Memory B cell (primary cell): ENCODE data around the gene CCNC.
"Not testable (repeated sequence)": the region's sequence is repeated elsewhere in the genome, so short reads cannot be mapped to it uniquely, and the experiment has no call there.

Experiments used
- ATAC-seq: fragments of 150-1000 bp; cut with Tn5 transposase; 2 replicates; pipeline ENCODE4 v1.10.0; 2021; ENCODE audit warnings: low read depth, mild to moderate bottlenecking, moderate library complexity
- DNase-seq, 2 donors: peaks; one replicate each; pipeline ENCODE4 v3.0.0; 2022; ENCODE audit warnings: low spot score in 2 of 2
- H3K27ac Mint-ChIP-seq: one replicate; pipeline ENCODE4 v1.8.0; 2022; ENCODE audit warnings: mild to moderate bottlenecking, moderate library complexity, mixed read lengths
- H3K27me3 Mint-ChIP-seq: one replicate; pipeline ENCODE4 v1.8.0; 2022; ENCODE audit warnings: mixed read lengths
- H3K36me3 Mint-ChIP-seq: one replicate; pipeline ENCODE4 v1.8.0; 2022; ENCODE audit warnings: mild to moderate bottlenecking, mixed read lengths
- H3K4me1 Mint-ChIP-seq: one replicate; pipeline ENCODE4 v1.8.0; 2022; ENCODE audit warnings: mixed read lengths
- H3K4me3 Mint-ChIP-seq: one replicate; pipeline ENCODE4 v1.8.0; 2022; ENCODE audit warnings: mild to moderate bottlenecking, moderate library complexity, mixed read lengths
- H3K9me3 Mint-ChIP-seq: one replicate; pipeline ENCODE4 v1.8.0; 2022; ENCODE audit warnings: mixed read lengths

The CCNC gene

DNA sequence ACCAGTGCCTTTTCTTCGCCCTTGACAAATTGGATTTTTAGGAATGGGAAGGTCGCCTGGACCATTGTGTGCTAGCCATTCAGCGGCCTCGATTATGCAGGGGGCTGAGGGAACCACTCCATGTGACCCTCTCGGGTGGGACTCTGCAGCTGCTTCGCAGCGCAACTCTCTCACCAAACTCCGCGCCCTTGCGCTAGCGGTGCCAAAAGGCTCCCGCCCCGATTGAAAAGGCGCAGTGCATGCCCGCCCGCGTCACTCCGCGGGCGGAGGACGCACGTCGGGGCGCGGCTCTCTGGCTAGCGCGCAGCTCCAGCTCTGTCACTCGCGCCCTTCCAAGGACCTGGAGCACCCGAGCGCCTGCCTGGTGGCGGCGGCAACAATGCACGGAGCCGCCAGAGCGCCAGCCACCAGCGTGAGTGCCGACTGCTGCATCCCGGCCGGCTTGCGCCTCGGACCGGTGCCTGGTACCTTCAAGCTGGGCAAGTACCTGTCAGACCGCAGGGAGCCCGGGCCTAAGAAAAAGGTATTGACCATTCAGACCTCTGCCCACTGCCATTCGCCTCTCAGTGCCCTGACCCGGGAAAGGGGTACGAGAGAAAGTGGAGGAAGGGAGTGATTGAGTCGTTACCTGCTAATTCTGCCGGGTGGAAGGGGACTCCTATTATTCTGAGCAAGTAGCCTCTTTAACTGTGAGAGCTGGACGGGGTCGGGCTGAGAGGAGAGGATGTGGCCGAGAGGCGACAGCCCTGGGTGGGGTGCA is 38.4 kb upstream of the CCNC start, which contains the start of gene PRDM13:
Gene PRDM13 (plus strand): TSS at position 178 of the 760 bp plus-strand sequence. CDS start 202 bp downstream, at position 380.
- DNase-seq (no peak), ATAC-seq (no peak)
- no peak within 1 kb of the TSS for H3K4me3 Mint-ChIP-seq
- H3K9me3 Mint-ChIP-seq: no peaks in the 10 kb centered on the region
- H3K36me3 Mint-ChIP-seq: peaks cover 2% of the 10 kb centered on the region
- H3K27ac Mint-ChIP-seq: peak within 1 kb of the TSS; percentile 52
- H3K4me1 Mint-ChIP-seq: peaks cover 8% of the 10 kb centered on the region
- H3K27me3 Mint-ChIP-seq: peaks cover 26% of the 10 kb centered on the region

DNA sequence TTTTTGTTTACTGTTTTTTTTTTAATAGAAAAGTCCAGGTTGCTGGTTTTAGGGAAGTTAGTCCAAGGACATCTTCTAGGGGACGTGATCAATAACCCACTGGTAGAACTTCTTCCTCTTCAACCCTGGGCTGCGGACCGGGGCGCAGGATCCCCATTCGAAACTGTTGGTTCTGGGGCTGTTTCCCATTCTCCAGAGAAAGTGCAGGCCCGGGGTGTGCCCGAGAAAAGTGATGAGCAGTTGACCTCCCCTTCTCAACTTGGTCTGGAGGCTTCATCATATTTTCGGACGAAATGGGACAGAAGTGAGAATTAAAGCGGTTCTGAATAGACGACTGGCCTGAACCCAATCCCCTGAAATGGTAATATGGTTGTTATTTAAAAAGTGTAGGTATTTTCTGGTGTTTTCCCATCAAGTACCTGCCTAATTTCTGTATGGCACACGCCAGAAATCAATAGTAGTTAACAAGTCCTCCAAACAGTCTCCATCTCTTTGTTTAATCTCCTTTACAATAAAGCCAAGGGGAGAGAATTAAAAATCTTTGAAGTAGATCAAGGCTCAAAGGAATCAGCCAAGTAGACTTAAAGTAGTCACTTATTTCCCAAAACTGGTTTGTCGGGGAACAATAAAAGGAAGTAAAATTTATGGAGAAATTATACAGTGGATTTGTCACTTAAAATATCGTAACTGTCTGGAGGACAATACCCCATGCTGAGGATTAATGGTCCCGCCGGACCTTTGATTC is 37.6 kb upstream of the CCNC start:
- H3K9me3 Mint-ChIP-seq: no peaks in the 10 kb centered on the region
- H3K27ac Mint-ChIP-seq: peak overlapping the region; percentile 52
- DNase-seq: no peak
- no peak overlapping the region for H3K4me3 Mint-ChIP-seq
- H3K36me3 Mint-ChIP-seq: peaks cover 2% of the 10 kb centered on the region
- peaks cover 26% of the 10 kb centered on the region for H3K27me3 Mint-ChIP-seq
- H3K4me1 Mint-ChIP-seq: peaks cover 8% of the 10 kb centered on the region
- ATAC-seq: no peak

GRCh38 chr6:99605074-99605734 is 36.7 kb upstream of the CCNC start:
- no peaks in the 10 kb centered on the region for H3K9me3 Mint-ChIP-seq
- DNase-seq (peak in 1 of 2 donors; percentile 22), ATAC-seq (no peak)
- H3K27me3 Mint-ChIP-seq: peaks cover 26% of the 10 kb centered on the region
- no peak overlapping the region for H3K4me3 Mint-ChIP-seq
- H3K27ac Mint-ChIP-seq: no peak overlapping the region
- peaks cover 8% of the 10 kb centered on the region for H3K4me1 Mint-ChIP-seq
- peaks cover 2% of the 10 kb centered on the region for H3K36me3 Mint-ChIP-seq

DNA sequence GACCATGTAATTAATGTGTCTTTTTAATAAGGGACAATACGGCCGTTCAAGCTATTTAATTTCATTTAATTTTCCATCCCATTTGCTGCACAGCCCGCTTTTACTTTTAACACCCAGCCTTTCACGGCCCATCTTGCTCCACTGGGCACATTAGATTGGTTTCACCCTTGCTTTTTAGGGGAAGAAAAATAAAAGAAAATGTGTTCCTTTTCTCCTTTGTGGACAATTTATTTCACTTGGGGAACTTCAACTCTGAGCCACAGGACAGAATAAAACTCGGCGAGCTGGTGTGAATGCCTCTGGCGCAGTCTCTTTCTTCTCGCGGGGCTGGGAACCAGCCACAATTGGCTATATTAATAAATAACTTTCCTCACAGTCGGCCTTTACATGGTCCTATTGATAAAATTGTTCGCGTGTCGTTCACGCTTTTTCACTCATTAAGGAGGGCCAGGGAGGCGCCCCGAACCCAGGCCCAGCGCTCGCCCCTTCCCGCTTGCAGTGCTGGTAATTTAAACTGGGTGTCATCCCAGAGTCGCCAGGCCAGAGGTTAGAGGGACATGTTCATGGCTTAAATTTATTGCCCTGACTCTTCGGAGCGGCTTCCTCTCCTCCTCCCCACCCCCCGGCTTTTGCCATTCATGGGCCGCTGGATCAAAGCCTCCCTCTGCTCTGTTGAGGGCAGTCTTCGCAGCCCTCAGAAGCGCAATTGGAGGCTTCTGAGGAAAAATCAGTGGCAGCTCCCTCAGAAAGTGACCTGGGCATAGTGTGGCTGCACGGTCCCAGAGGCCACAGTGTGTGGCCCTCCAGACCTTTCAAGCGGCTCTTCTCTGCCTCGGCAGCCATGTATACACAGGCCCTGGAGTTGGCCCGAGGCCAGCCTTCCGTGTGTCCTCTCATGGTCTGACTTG is 36.0 kb upstream of the CCNC start:
- ATAC-seq (no peak), DNase-seq (no peak)
- H3K9me3 Mint-ChIP-seq: no peaks in the 10 kb centered on the region
- peaks cover 24% of the 10 kb centered on the region for H3K27me3 Mint-ChIP-seq
- H3K4me1 Mint-ChIP-seq: peaks cover 8% of the 10 kb centered on the region
- no peak overlapping the region for H3K27ac Mint-ChIP-seq
- peak overlapping the region; percentile 50 for H3K4me3 Mint-ChIP-seq
- peaks cover 2% of the 10 kb centered on the region for H3K36me3 Mint-ChIP-seq

DNA sequence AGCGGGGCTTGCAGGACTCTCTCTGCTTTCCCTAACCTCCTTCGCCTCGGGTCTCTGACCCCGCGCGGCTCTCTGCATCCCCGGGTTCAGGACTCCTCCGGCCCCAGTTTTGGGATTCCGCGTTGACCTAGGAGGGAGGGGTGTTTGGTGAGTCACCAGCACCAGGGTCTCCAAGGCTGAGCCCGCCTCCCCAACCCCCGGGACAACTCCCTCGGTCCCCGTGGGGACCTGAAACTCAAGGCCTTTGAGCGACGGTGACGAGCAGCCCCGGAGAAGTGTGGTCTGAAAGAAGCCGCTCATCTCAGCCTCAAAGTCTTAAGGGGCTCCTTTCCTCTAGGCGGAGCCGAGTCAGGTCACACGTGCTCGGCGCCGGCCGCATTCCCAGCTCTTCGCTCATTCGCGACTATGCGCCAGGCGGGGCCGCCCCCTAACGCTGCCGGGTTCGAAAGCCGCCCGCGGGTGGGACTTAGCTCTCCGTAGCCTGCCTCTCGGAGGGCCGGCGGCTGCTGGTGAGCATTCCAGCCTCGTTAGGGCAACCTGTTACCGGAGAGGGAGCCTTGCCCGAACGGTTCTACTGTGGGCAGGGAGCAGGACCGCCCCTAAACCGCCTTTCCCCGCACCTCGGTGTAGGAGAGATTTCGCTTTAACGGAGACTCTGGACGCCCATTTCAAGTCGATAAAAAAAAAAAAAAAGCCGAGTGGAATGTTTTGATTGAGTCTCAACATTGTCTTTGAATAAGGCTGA is 35.1 kb upstream of the CCNC start:
- Mint-ChIP-seq H3K36me3 (no peaks in the 10 kb centered on the region), H3K27ac (no peak overlapping the region), H3K27me3 (peaks cover 24% of the 10 kb centered on the region), H3K4me3 (peak overlapping the region; percentile 64), H3K9me3 (no peaks in the 10 kb centered on the region), H3K4me1 (peaks cover 8% of the 10 kb centered on the region)
- peak in 1 of 2 donors; percentile 44 for DNase-seq
- ATAC-seq: peak; percentile 38

- DNase-seq (peak in 1 of 2 donors; percentile 18), ATAC-seq (no peak)
- H3K27ac Mint-ChIP-seq: no peak overlapping the region
- no peaks in the 10 kb centered on the region for H3K36me3 Mint-ChIP-seq
- H3K9me3 Mint-ChIP-seq: no peaks in the 10 kb centered on the region
- H3K27me3 Mint-ChIP-seq: peaks cover 17% of the 10 kb centered on the region
- peaks cover 8% of the 10 kb centered on the region for H3K4me1 Mint-ChIP-seq
- H3K4me3 Mint-ChIP-seq: peak overlapping the region; percentile 39
Measured at GRCh38 chr6:99602520-99603420, 34.3 kb upstream of the CCNC start.

DNA sequence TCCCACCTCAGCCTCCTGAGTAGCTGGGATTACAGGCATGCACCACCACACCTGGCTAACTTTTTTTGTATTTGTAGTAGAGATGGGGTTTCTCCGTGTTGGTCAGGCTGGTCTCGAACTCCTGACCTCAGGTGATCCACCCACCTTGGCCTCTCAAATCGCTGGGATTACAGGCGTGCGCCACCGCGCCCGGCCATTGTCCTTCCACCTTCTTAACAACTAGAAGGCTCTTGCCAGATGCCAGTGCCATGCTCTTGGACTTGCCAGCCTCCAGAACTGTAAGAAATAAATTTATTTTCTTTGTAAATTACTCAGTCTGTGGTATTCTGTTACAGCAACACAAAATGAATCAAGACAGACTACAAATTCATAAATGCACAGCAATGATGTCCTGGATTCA is 26.2 kb upstream of the CCNC start:
- H3K27me3 Mint-ChIP-seq: peaks cover 27% of the 10 kb centered on the region
- not testable (repeated sequence) for H3K36me3 Mint-ChIP-seq, ATAC-seq, DNase-seq, H3K4me1 Mint-ChIP-seq, H3K4me3 Mint-ChIP-seq, H3K9me3 Mint-ChIP-seq, H3K27ac Mint-ChIP-seq

GRCh38 chr6:99592900-99593299 is 24.4 kb upstream of the CCNC start:
- Mint-ChIP-seq H3K9me3 (peaks cover 2% of the 10 kb centered on the region), H3K27me3 (peaks cover 24% of the 10 kb centered on the region), H3K4me3 (no peak overlapping the region), H3K4me1 (peaks cover 6% of the 10 kb centered on the region), H3K27ac (no peak overlapping the region), H3K36me3 (peaks cover 2% of the 10 kb centered on the region)
- ATAC-seq (no peak), DNase-seq (no peak)

GRCh38 chr6:99591673-99592364 is 23.4 kb upstream of the CCNC start:
- Mint-ChIP-seq H3K27me3 (peaks cover 24% of the 10 kb centered on the region), H3K4me3 (no peak overlapping the region), H3K36me3 (peaks cover 2% of the 10 kb centered on the region), H3K4me1 (peaks cover 6% of the 10 kb centered on the region), H3K27ac (no peak overlapping the region), H3K9me3 (peaks cover 2% of the 10 kb centered on the region)
- no peak for ATAC-seq
- no peak for DNase-seq

DNA sequence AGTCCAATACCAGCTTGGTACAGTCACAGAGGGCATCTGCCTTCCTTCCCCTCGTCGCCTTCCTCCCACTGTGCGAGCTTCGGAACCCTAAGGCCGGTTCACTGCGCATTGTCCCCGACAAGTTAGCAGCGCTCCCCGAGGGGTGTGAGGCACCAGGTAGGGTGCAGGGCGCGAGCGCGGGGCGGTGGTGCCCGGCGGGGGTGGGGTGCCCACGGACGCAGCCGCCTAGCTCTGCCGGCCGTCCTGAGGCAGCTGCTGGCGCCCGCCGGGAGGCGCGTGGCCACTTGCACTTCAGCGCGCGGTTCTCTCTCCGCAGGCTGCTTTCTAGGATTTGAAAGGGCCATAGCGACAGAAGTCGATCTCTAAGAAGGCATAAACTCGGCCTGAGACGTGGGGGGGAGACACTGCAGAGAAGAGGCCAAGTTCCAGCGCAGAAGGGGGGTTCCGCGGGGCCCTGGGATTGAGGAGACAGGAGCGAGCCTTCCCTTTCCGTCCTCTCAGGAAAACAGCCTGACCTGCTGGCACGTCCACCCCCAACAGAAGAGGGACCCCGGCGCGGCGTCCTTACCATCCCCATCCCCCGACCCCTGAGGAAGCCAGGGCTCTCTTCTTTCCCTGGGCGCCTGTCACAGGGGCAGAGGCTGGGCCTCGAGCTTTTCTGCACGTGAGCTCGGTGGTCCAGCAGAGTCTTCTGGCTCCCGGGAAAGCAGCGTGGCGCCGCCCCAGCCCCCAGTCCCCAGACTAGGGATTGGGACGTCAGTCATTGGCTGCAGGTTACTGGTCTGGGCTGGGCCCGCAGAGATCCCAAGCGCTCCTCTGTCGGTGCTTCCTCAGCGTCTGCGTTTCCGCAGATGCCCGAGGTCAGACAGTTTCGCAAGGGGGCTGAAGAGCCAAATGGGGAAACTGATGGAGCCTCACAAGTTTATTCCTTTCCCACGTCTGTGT is 22.5 kb upstream of the CCNC start:
- DNase-seq: peak in 1 of 2 donors; percentile 22
- H3K27me3 Mint-ChIP-seq: peaks cover 21% of the 10 kb centered on the region
- no peak for ATAC-seq
- peaks cover 2% of the 10 kb centered on the region for H3K36me3 Mint-ChIP-seq
- H3K4me3 Mint-ChIP-seq: no peak overlapping the region
- H3K4me1 Mint-ChIP-seq: peaks cover 6% of the 10 kb centered on the region
- H3K9me3 Mint-ChIP-seq: peaks cover 2% of the 10 kb centered on the region
- no peak overlapping the region for H3K27ac Mint-ChIP-seq

DNA sequence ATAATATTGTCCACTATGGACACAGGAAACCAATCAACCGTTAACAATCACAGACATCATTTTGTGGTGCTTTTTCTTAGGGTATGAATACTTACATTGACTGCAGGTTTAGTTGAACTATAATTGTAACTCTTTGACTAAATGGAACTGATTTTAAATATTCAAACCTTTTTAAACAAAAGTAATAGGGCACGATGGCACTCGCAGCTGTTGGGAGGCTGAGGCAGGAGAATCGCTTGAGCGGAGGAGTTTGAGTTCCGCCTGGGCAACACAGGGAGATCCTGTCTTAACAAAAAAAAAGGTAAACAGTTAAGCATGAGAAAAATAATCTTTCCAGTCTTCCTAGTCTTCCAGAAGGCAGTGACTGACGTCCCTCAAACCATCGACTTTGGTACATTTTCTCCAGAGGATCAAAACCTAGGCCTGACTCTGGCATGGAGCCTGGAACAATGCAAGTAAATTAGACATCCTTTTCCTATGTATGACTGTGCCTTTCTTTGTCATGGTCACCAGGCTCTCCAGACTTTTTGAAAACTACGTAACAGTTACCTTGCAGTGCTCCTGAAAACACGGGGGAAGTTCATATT is 21.5 kb upstream of the CCNC start:
- Mint-ChIP-seq H3K36me3 (no peaks in the 10 kb centered on the region), H3K4me1 (peaks cover 6% of the 10 kb centered on the region), H3K27me3 (peaks cover 13% of the 10 kb centered on the region), H3K9me3 (no peaks in the 10 kb centered on the region), H3K4me3 (peak overlapping the region; percentile 52), H3K27ac (no peak overlapping the region)
- ATAC-seq (no peak), DNase-seq (no peak)
